ENCODE measurements around the gene LEMD3. TPM values are rescaled to one million over a fixed set of nuclear protein-coding genes. Genes with fewer than 3 reads are reported as not detected.
A peak's percentile ranks its signal among the peaks of the same experiment; 100 is the strongest.

LEMD3 gene
- total and polyA plus RNA-seq, 2 experiments from 2014 or later: 17.3 to 82.1 TPM

- H3K9me3 ChIP-seq (ENCODE audit: low read depth): no peaks in the 10 kb centered on the region
- no peaks in the 10 kb centered on the region for H3K27me3 ChIP-seq
- H3K4me1 ChIP-seq (ENCODE audit: low read depth): peaks cover 7% of the 10 kb centered on the region
- no peak overlapping the region for H3K4me3 ChIP-seq
- TF ChIP-seq, protein P1, sequence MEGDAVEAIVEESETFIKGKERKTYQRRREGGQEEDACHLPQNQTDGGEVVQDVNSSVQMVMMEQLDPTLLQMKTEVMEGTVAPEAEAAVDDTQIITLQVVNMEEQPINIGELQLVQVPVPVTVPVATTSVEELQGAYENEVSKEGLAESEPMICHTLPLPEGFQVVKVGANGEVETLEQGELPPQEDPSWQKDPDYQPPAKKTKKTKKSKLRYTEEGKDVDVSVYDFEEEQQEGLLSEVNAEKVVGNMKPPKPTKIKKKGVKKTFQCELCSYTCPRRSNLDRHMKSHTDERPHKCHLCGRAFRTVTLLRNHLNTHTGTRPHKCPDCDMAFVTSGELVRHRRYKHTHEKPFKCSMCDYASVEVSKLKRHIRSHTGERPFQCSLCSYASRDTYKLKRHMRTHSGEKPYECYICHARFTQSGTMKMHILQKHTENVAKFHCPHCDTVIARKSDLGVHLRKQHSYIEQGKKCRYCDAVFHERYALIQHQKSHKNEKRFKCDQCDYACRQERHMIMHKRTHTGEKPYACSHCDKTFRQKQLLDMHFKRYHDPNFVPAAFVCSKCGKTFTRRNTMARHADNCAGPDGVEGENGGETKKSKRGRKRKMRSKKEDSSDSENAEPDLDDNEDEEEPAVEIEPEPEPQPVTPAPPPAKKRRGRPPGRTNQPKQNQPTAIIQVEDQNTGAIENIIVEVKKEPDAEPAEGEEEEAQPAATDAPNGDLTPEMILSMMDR (IDR thresholded peaks at IDR 0.05; ENCODE audit: low read depth, low read length): no peak
- H3K27ac ChIP-seq: no peak overlapping the region
- no peaks in the 10 kb centered on the region for H3K36me3 ChIP-seq
- DNase-seq (ENCODE audit: low read depth in 1 of 2, low spot score in 1 of 2): peak in 1 of 2 donors; percentile 13
Observed at GRCh38 chr12:65200007-65200665, 30.8 kb downstream of the LEMD3 start.

DNA sequence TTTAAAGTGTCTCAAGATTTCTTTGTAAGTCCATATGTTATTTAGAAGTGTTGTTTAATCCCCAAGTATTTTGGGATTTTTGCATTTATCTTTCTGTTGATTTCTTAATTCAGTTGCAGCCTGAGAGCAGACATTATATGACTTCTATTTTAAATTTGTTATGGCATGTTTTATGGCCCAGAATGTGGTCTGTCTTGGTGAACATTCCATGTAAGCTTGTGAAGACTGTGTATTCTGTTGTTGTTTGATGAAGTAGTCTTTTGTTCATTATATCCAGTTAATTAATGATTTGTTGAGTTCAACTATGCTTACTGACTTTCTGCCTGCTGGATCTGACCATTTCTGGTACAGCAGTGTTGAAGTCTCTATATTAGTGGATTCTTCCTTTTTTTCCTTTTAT, 34.0 kb downstream of the LEMD3 start:
- TF ChIP-seq, protein P1 (IDR thresholded peaks at IDR 0.05; ENCODE audit: low read depth, low read length): no peak
- Histone ChIP-seq H3K36me3 (no peaks in the 10 kb centered on the region), H3K9me3 (ENCODE audit: low read depth) (no peaks in the 10 kb centered on the region), H3K4me3 (no peak overlapping the region), H3K27me3 (no peaks in the 10 kb centered on the region), H3K4me1 (ENCODE audit: low read depth) (no peaks in the 10 kb centered on the region), H3K27ac (no peak overlapping the region)
- no peak for DNase-seq (ENCODE audit: low read depth in 1 of 2, low spot score in 1 of 2)

- no peak for DNase-seq (ENCODE audit: low read depth in 1 of 2, low spot score in 1 of 2)
- Histone ChIP-seq H3K27me3 (no peaks in the 10 kb centered on the region), H3K4me3 (no peak overlapping the region), H3K27ac (no peak overlapping the region), H3K4me1 (ENCODE audit: low read depth) (peaks cover 5% of the 10 kb centered on the region), H3K9me3 (ENCODE audit: low read depth) (no peaks in the 10 kb centered on the region), H3K36me3 (no peaks in the 10 kb centered on the region)
- TF ChIP-seq, protein P1 (IDR thresholded peaks at IDR 0.05; ENCODE audit: low read depth, low read length): no peak
Observed at GRCh38 chr12:65204886-65205525, 35.6 kb downstream of the LEMD3 start.

GRCh38 chr12:65205886-65206285, 36.5 kb downstream of the LEMD3 start:
- DNase-seq (ENCODE audit: low read depth in 1 of 2, low spot score in 1 of 2): no peak

GRCh38 chr12:65208125-65208524, 38.7 kb downstream of the LEMD3 start:
- Histone ChIP-seq H3K9me3 (ENCODE audit: low read depth) (no peaks in the 10 kb centered on the region), H3K27ac (no peak overlapping the region), H3K4me3 (no peak overlapping the region), H3K4me1 (ENCODE audit: low read depth) (peaks cover 5% of the 10 kb centered on the region), H3K27me3 (no peaks in the 10 kb centered on the region), H3K36me3 (no peaks in the 10 kb centered on the region)
- TF ChIP-seq, protein P1 (IDR thresholded peaks at IDR 0.05; ENCODE audit: low read depth, low read length): no peak
- DNase-seq (ENCODE audit: low read depth in 1 of 2, low spot score in 1 of 2): no peak

More at GRCh38 chr12:65205886-65206285, 36.5 kb downstream of the LEMD3 start:
- H3K27ac ChIP-seq: no peak overlapping the region
- H3K4me1 ChIP-seq (ENCODE audit: low read depth): peaks cover 5% of the 10 kb centered on the region
- no peaks in the 10 kb centered on the region for H3K9me3 ChIP-seq (ENCODE audit: low read depth)
- no peaks in the 10 kb centered on the region for H3K36me3 ChIP-seq
- TF ChIP-seq, protein P1 (IDR thresholded peaks at IDR 0.05; ENCODE audit: low read depth, low read length): no peak
- H3K27me3 ChIP-seq: no peaks in the 10 kb centered on the region
- H3K4me3 ChIP-seq: no peak overlapping the region
